ENCODE measurements around the gene MYMK. TPM values are rescaled to one million over a fixed set of nuclear protein-coding genes. Genes with fewer than 3 reads are reported as not detected.

MYMK gene
- total RNA-seq, 1 donor from 2014 or later = 0.89 TPM

- no peak for DNase-seq
These were observed 24.9 kb downstream of the MYMK start for GRCh38 chr9:133499892-133500270.

- no peak for DNase-seq
These were observed 25.4 kb downstream of the MYMK start for GRCh38 chr9:133499132-133499891.

GRCh38 chr9:133496861-133497842 is 27.6 kb downstream of the MYMK start:
- DNase-seq = no peak

GRCh38 chr9:133495327-133496293 is 29.1 kb downstream of the MYMK start:
- no peak for DNase-seq

- no peak for DNase-seq
These were observed 30.0 kb downstream of the MYMK start for GRCh38 chr9:133494636-133495326.

GRCh38 chr9:133493845-133494540 is 30.8 kb downstream of the MYMK start:
- DNase-seq = no peak

GRCh38 chr9:133493428-133493827 is 31.3 kb downstream of the MYMK start:
- DNase-seq = no peak

GRCh38 chr9:133492061-133493021 is 32.4 kb downstream of the MYMK start:
- no peak for DNase-seq

- no peak for DNase-seq
These were observed 33.2 kb downstream of the MYMK start for GRCh38 chr9:133491656-133491925.

GRCh38 chr9:133490865-133491655 is 33.7 kb downstream of the MYMK start:
- no peak for DNase-seq

GRCh38 chr9:133490201-133490681 is 34.5 kb downstream of the MYMK start:
- DNase-seq = no peak

GRCh38 chr9:133489253-133490190 is 35.2 kb downstream of the MYMK start:
- no peak for DNase-seq

GRCh38 chr9:133488686-133489252 is 36.0 kb downstream of the MYMK start:
- no peak for DNase-seq

- no peak for DNase-seq
These were observed 37.4 kb downstream of the MYMK start for GRCh38 chr9:133487331-133487725.

- DNase-seq = no peak
These were observed 39.1 kb downstream of the MYMK start for GRCh38 chr9:133485531-133486260.

GRCh38 chr9:133484671-133485437 is 39.9 kb downstream of the MYMK start:
- no peak for DNase-seq
